ENCODE measurements around the gene LRMDA. TPM values are rescaled to one million over a fixed set of nuclear protein-coding genes. Genes with fewer than 3 reads are reported as not detected.

LRMDA gene
- total and polyA plus RNA-seq, 3 experiments from 2014 or later = not detected

- Histone ChIP-seq H3K27ac (ENCODE audit: low read depth, low read length) (no peak overlapping the region), H3K27me3 (ENCODE audit: insufficient read depth, low read length, poor library complexity, severe bottlenecking) (no peaks in the 10 kb centered on the region), H3K4me1 (ENCODE audit: insufficient read depth, low read length) (no peaks in the 10 kb centered on the region), H3K4me3 (ENCODE audit: low read length) (no peak overlapping the region), H3K36me3 (ENCODE audit: insufficient read depth, low read length) (no peaks in the 10 kb centered on the region), H3K9me3 (ENCODE audit: low read length) (no peaks in the 10 kb centered on the region)
- no peak overlapping the region for H3K4me3 Mint-ChIP-seq
- peaks cover 0 to under 1% of the 10 kb centered on the region in 2 donors for H3K27me3 Mint-ChIP-seq
- ChIA-PET CTCF (no interaction called here), POLR2A (no interaction called here)
- H3K36me3 Mint-ChIP-seq = no peaks in the 10 kb centered on the region
- peaks cover 0 to 2% (median 0%) of the 10 kb centered on the region in 5 donors for H3K9me3 Mint-ChIP-seq
- H3K27ac Mint-ChIP-seq = no peak overlapping the region
- DNase-seq = no peak
- no peaks in the 10 kb centered on the region for H3K4me1 Mint-ChIP-seq
Observed at GRCh38 chr10:75875740-75876139, 444.3 kb downstream of the LRMDA start.

GRCh38 chr10:75876710-75877109 lies 445.3 kb downstream of the LRMDA start:
- POLR2A ChIA-PET = no interaction called here
- DNase-seq = no peak
- CTCF ChIA-PET = no interaction called here

GRCh38 chr10:75877877-75878276 lies 446.5 kb downstream of the LRMDA start:
- CTCF ChIA-PET = interaction anchor here (1.0 kb wide), 1 partner anchor 10 kb away, joined by 3 read pairs; no protein-coding TSS in a partner anchor

More at GRCh38 chr10:75876710-75877109, 445.3 kb downstream of the LRMDA start:
- Histone ChIP-seq H3K4me1 (ENCODE audit: insufficient read depth, low read length) (no peaks in the 10 kb centered on the region), H3K36me3 (ENCODE audit: insufficient read depth, low read length) (no peaks in the 10 kb centered on the region), H3K9me3 (ENCODE audit: low read length) (no peaks in the 10 kb centered on the region), H3K4me3 (ENCODE audit: low read length) (no peak overlapping the region), H3K27ac (ENCODE audit: low read depth, low read length) (no peak overlapping the region), H3K27me3 (ENCODE audit: insufficient read depth, low read length, poor library complexity, severe bottlenecking) (no peaks in the 10 kb centered on the region)
- Mint-ChIP-seq H3K27ac (no peak overlapping the region), H3K9me3 (peaks cover 0 to 2% (median 0%) of the 10 kb centered on the region in 5 donors), H3K4me3 (no peak overlapping the region), H3K27me3 (peaks cover 0 to 2% of the 10 kb centered on the region in 2 donors), H3K4me1 (no peaks in the 10 kb centered on the region), H3K36me3 (no peaks in the 10 kb centered on the region)

GRCh38 chr10:75878586-75878985 lies 447.2 kb downstream of the LRMDA start:
- H3K9me3 Mint-ChIP-seq = peaks cover 0 to 2% (median 0%) of the 10 kb centered on the region in 5 donors
- H3K36me3 Mint-ChIP-seq = no peaks in the 10 kb centered on the region
- H3K4me3 Mint-ChIP-seq = peak overlapping the region in 1 of 7 donors; percentile 27
- H3K4me1 Mint-ChIP-seq = no peaks in the 10 kb centered on the region
- no peaks in the 10 kb centered on the region for H3K4me1 ChIP-seq (ENCODE audit: insufficient read depth, low read length)
- H3K9me3 ChIP-seq (ENCODE audit: low read length) = no peaks in the 10 kb centered on the region
- ChIA-PET POLR2A (no interaction called here), CTCF (interaction anchor here (1.0 kb wide), 1 partner anchor 11 kb away, joined by 3 read pairs; no protein-coding TSS in a partner anchor)
- no peak overlapping the region for H3K27ac Mint-ChIP-seq
- H3K36me3 ChIP-seq (ENCODE audit: insufficient read depth, low read length) = no peaks in the 10 kb centered on the region
- H3K4me3 ChIP-seq (ENCODE audit: low read length) = no peak overlapping the region
- peaks cover 0 to 2% of the 10 kb centered on the region in 2 donors for H3K27me3 Mint-ChIP-seq
- no peak overlapping the region for H3K27ac ChIP-seq (ENCODE audit: low read depth, low read length)
- no peak for DNase-seq
- H3K27me3 ChIP-seq (ENCODE audit: insufficient read depth, low read length, poor library complexity, severe bottlenecking) = no peaks in the 10 kb centered on the region

More at GRCh38 chr10:75877877-75878276, 446.5 kb downstream of the LRMDA start:
- Mint-ChIP-seq H3K27me3 (peaks cover 0 to 2% of the 10 kb centered on the region in 2 donors), H3K36me3 (no peaks in the 10 kb centered on the region), H3K4me1 (no peaks in the 10 kb centered on the region), H3K4me3 (no peak overlapping the region), H3K9me3 (peaks cover 0 to 2% (median 0%) of the 10 kb centered on the region in 5 donors), H3K27ac (no peak overlapping the region)
- Histone ChIP-seq H3K36me3 (ENCODE audit: insufficient read depth, low read length) (no peaks in the 10 kb centered on the region), H3K27ac (ENCODE audit: low read depth, low read length) (no peak overlapping the region), H3K4me3 (ENCODE audit: low read length) (no peak overlapping the region), H3K27me3 (ENCODE audit: insufficient read depth, low read length, poor library complexity, severe bottlenecking) (no peaks in the 10 kb centered on the region), H3K9me3 (ENCODE audit: low read length) (no peaks in the 10 kb centered on the region), H3K4me1 (ENCODE audit: insufficient read depth, low read length) (no peaks in the 10 kb centered on the region)
- DNase-seq = no peak
- POLR2A ChIA-PET = no interaction called here

- peaks cover 0 to 2% of the 10 kb centered on the region in 2 donors for H3K27me3 Mint-ChIP-seq
- POLR2A ChIA-PET = no interaction called here
- CTCF ChIA-PET = interaction anchor here (1.4 kb wide), 1 partner anchor 10 kb away, joined by 4 read pairs; no protein-coding TSS in a partner anchor
- H3K9me3 Mint-ChIP-seq = peaks cover 0 to 2% (median 0%) of the 10 kb centered on the region in 5 donors
- H3K36me3 Mint-ChIP-seq = no peaks in the 10 kb centered on the region
- no peak overlapping the region for H3K4me3 Mint-ChIP-seq
- no peaks in the 10 kb centered on the region for H3K4me1 ChIP-seq (ENCODE audit: insufficient read depth, low read length)
- no peaks in the 10 kb centered on the region for H3K9me3 ChIP-seq (ENCODE audit: low read length)
- no peak overlapping the region for H3K27ac ChIP-seq (ENCODE audit: low read depth, low read length)
- no peaks in the 10 kb centered on the region for H3K4me1 Mint-ChIP-seq
- H3K27ac Mint-ChIP-seq = no peak overlapping the region
- no peaks in the 10 kb centered on the region for H3K27me3 ChIP-seq (ENCODE audit: insufficient read depth, low read length, poor library complexity, severe bottlenecking)
- no peak overlapping the region for H3K4me3 ChIP-seq (ENCODE audit: low read length)
- no peak for DNase-seq
- no peaks in the 10 kb centered on the region for H3K36me3 ChIP-seq (ENCODE audit: insufficient read depth, low read length)
Observed at GRCh38 chr10:75880031-75880775, 448.8 kb downstream of the LRMDA start.

- H3K36me3 ChIP-seq (ENCODE audit: insufficient read depth, low read length) = no peaks in the 10 kb centered on the region
- H3K27ac ChIP-seq (ENCODE audit: low read depth, low read length) = no peak overlapping the region
- H3K27me3 ChIP-seq (ENCODE audit: insufficient read depth, low read length, poor library complexity, severe bottlenecking) = no peaks in the 10 kb centered on the region
- no peak for DNase-seq
- Mint-ChIP-seq H3K27me3 (peaks cover 0 to 2% of the 10 kb centered on the region in 2 donors), H3K36me3 (no peaks in the 10 kb centered on the region), H3K4me3 (no peak overlapping the region), H3K4me1 (no peaks in the 10 kb centered on the region), H3K27ac (no peak overlapping the region), H3K9me3 (no peaks in the 10 kb centered on the region)
- POLR2A ChIA-PET = no interaction called here
- no peak overlapping the region for H3K4me3 ChIP-seq (ENCODE audit: low read length)
- no peaks in the 10 kb centered on the region for H3K9me3 ChIP-seq (ENCODE audit: low read length)
- CTCF ChIA-PET = no interaction called here
- H3K4me1 ChIP-seq (ENCODE audit: insufficient read depth, low read length) = no peaks in the 10 kb centered on the region
Observed at GRCh38 chr10:75883081-75884072, 452.0 kb downstream of the LRMDA start.

- Mint-ChIP-seq H3K4me1 (no peaks in the 10 kb centered on the region), H3K9me3 (no peaks in the 10 kb centered on the region), H3K27ac (no peak overlapping the region), H3K27me3 (peaks cover 0 to 4% of the 10 kb centered on the region in 2 donors), H3K36me3 (no peaks in the 10 kb centered on the region), H3K4me3 (no peak overlapping the region)
- ChIA-PET POLR2A (no interaction called here), CTCF (no interaction called here)
- Histone ChIP-seq H3K9me3 (ENCODE audit: low read length) (no peaks in the 10 kb centered on the region), H3K36me3 (ENCODE audit: insufficient read depth, low read length) (no peaks in the 10 kb centered on the region), H3K4me3 (ENCODE audit: low read length) (no peak overlapping the region), H3K27ac (ENCODE audit: low read depth, low read length) (no peak overlapping the region), H3K4me1 (ENCODE audit: insufficient read depth, low read length) (no peaks in the 10 kb centered on the region), H3K27me3 (ENCODE audit: insufficient read depth, low read length, poor library complexity, severe bottlenecking) (no peaks in the 10 kb centered on the region)
- DNase-seq = no peak
Observed at GRCh38 chr10:75884808-75885207, 453.4 kb downstream of the LRMDA start.

GRCh38 chr10:75887369-75887768 lies 455.9 kb downstream of the LRMDA start:
- Mint-ChIP-seq H3K36me3 (no peaks in the 10 kb centered on the region), H3K27ac (no peak overlapping the region), H3K4me1 (no peaks in the 10 kb centered on the region), H3K4me3 (no peak overlapping the region), H3K9me3 (peaks cover 0 to 4% (median 0%) of the 10 kb centered on the region in 5 donors), H3K27me3 (peaks cover 0 to 6% of the 10 kb centered on the region in 2 donors)
- H3K27me3 ChIP-seq (ENCODE audit: insufficient read depth, low read length, poor library complexity, severe bottlenecking) = no peaks in the 10 kb centered on the region
- ChIA-PET CTCF (no interaction called here), POLR2A (no interaction called here)
- no peak for DNase-seq
- H3K9me3 ChIP-seq (ENCODE audit: low read length) = no peaks in the 10 kb centered on the region
- no peaks in the 10 kb centered on the region for H3K36me3 ChIP-seq (ENCODE audit: insufficient read depth, low read length)
- H3K4me1 ChIP-seq (ENCODE audit: insufficient read depth, low read length) = no peaks in the 10 kb centered on the region
- no peak overlapping the region for H3K4me3 ChIP-seq (ENCODE audit: low read length)
- H3K27ac ChIP-seq (ENCODE audit: low read depth, low read length) = no peak overlapping the region

Measured in CD8-positive, alpha-beta memory T cell (primary cell).